Mucosa of rectum (tissue), 2 donors: ENCODE results near the gene KDM3A.

Experiments
- H3K27ac ChIP-seq, 2 donors: one replicate each; pipeline ENCODE4 v1.7.0; 2013; ENCODE audit warnings: inconsistent platforms in 2 of 2, low read depth in 2 of 2, low read length in 2 of 2
- H3K27me3 ChIP-seq, 2 donors: one replicate each; pipeline ENCODE4 v1.7.0; 2013; ENCODE audit warnings: low read length in 2 of 2; ENCODE audit not compliant: control insufficient read depth in 2 of 2, insufficient read depth in 2 of 2
- H3K36me3 ChIP-seq, 2 donors: one replicate each; pipeline ENCODE4 v1.7.0; 2013; ENCODE audit warnings: low read length in 2 of 2; ENCODE audit not compliant: control insufficient read depth in 2 of 2, insufficient read depth in 2 of 2
- H3K4me1 ChIP-seq, 2 donors: one replicate each; pipeline ENCODE4 v1.7.0; 2013; ENCODE audit warnings: low read length in 2 of 2, mild to moderate bottlenecking in 1 of 2; ENCODE audit not compliant: control insufficient read depth in 2 of 2, insufficient read depth in 2 of 2
- H3K4me3 ChIP-seq, 2 donors: one replicate each; pipeline ENCODE4 v1.7.0; 2013; ENCODE audit warnings: low read length in 2 of 2
- H3K9ac ChIP-seq, 2 donors: one replicate each; pipeline ENCODE4 v1.7.0; 2013; ENCODE audit warnings: low read length in 2 of 2, low read depth in 1 of 2, mild to moderate bottlenecking in 1 of 2
- H3K9me3 ChIP-seq, 2 donors: one replicate each; pipeline ENCODE4 v1.7.0; 2013; ENCODE audit warnings: low read length in 2 of 2; ENCODE audit not compliant: control insufficient read depth in 2 of 2
- donor health status: healthy.
- donor health status: Normal muscosa, but diverticular disease.

KDM3A gene

GRCh38 chr2:86412007-86412406 lies 29.2 kb upstream of the KDM3A start:
- Histone ChIP-seq H3K27me3 (no peaks in the 10 kb centered on the region), H3K4me1 (no peaks in the 10 kb centered on the region), H3K36me3 (no peaks in the 10 kb centered on the region), H3K9me3 (no peaks in the 10 kb centered on the region), H3K27ac (no peak overlapping the region), H3K4me3 (no peak overlapping the region), H3K9ac (no peak overlapping the region)

- Histone ChIP-seq H3K4me3 (peak overlapping the region in 1 of 2 donors; percentile 10), H3K27ac (no peak overlapping the region)
Measured at GRCh38 chr2:86413296-86414094, 27.7 kb upstream of the KDM3A start.

GRCh38 chr2:86414996-86415395 lies 26.2 kb upstream of the KDM3A start:
- H3K36me3 ChIP-seq, result no peaks in the 10 kb centered on the region
- H3K27me3 ChIP-seq, result no peaks in the 10 kb centered on the region
- H3K4me3 ChIP-seq, result no peak overlapping the region
- no peaks in the 10 kb centered on the region for H3K9me3 ChIP-seq
- H3K9ac ChIP-seq, result no peak overlapping the region
- no peak overlapping the region for H3K27ac ChIP-seq
- H3K4me1 ChIP-seq, result no peaks in the 10 kb centered on the region

More at GRCh38 chr2:86413296-86414094, 27.7 kb upstream of the KDM3A start:
- Histone ChIP-seq H3K36me3 (no peaks in the 10 kb centered on the region), H3K4me1 (no peaks in the 10 kb centered on the region), H3K9me3 (no peaks in the 10 kb centered on the region), H3K27me3 (no peaks in the 10 kb centered on the region), H3K9ac (no peak overlapping the region)

- no peak overlapping the region for H3K27ac ChIP-seq
- no peaks in the 10 kb centered on the region for H3K36me3 ChIP-seq
- H3K9me3 ChIP-seq, result no peaks in the 10 kb centered on the region
- no peak overlapping the region for H3K4me3 ChIP-seq
- H3K9ac ChIP-seq, result no peak overlapping the region
- no peaks in the 10 kb centered on the region for H3K27me3 ChIP-seq
- no peaks in the 10 kb centered on the region for H3K4me1 ChIP-seq
Measured at GRCh38 chr2:86416146-86416545, 25.0 kb upstream of the KDM3A start.

GRCh38 chr2:86417961-86418360 lies 23.2 kb upstream of the KDM3A start:
- Histone ChIP-seq H3K27me3 (no peaks in the 10 kb centered on the region), H3K9ac (no peak overlapping the region)

GRCh38 chr2:86420913-86421312 lies 20.3 kb upstream of the KDM3A start:
- Histone ChIP-seq H3K27me3 (no peaks in the 10 kb centered on the region), H3K4me3 (no peak overlapping the region), H3K27ac (no peak overlapping the region), H3K36me3 (no peaks in the 10 kb centered on the region), H3K9me3 (no peaks in the 10 kb centered on the region), H3K4me1 (no peaks in the 10 kb centered on the region), H3K9ac (no peak overlapping the region)

More at GRCh38 chr2:86417961-86418360, 23.2 kb upstream of the KDM3A start:
- Histone ChIP-seq H3K4me1 (no peaks in the 10 kb centered on the region), H3K4me3 (no peak overlapping the region), H3K36me3 (no peaks in the 10 kb centered on the region), H3K27ac (no peak overlapping the region), H3K9me3 (no peaks in the 10 kb centered on the region)

GRCh38 chr2:86426271-86426670 lies 14.9 kb upstream of the KDM3A start:
- Histone ChIP-seq H3K9me3 (peaks cover 0 to 2% of the 10 kb centered on the region in 2 donors), H3K4me3 (no peak overlapping the region), H3K27me3 (no peaks in the 10 kb centered on the region), H3K4me1 (no peaks in the 10 kb centered on the region), H3K27ac (no peak overlapping the region), H3K36me3 (no peaks in the 10 kb centered on the region), H3K9ac (no peak overlapping the region)

- no peak overlapping the region for H3K4me3 ChIP-seq
- no peaks in the 10 kb centered on the region for H3K4me1 ChIP-seq
- H3K27me3 ChIP-seq, result no peaks in the 10 kb centered on the region
- H3K36me3 ChIP-seq, result no peaks in the 10 kb centered on the region
- peaks cover 0 to 2% of the 10 kb centered on the region in 2 donors for H3K9me3 ChIP-seq
- H3K9ac ChIP-seq, result no peak overlapping the region
- H3K27ac ChIP-seq, result no peak overlapping the region
Measured at GRCh38 chr2:86429335-86429734, 11.8 kb upstream of the KDM3A start.

GRCh38 chr2:86430368-86430767 lies 10.8 kb upstream of the KDM3A start:
- Histone ChIP-seq H3K4me1 (no peaks in the 10 kb centered on the region), H3K27ac (no peak overlapping the region), H3K9ac (no peak overlapping the region), H3K36me3 (no peaks in the 10 kb centered on the region), H3K27me3 (no peaks in the 10 kb centered on the region), H3K4me3 (no peak overlapping the region), H3K9me3 (peaks cover 0 to 2% of the 10 kb centered on the region in 2 donors)

GRCh38 chr2:86433137-86433536 lies 8.0 kb upstream of the KDM3A start:
- Histone ChIP-seq H3K36me3 (no peaks in the 10 kb centered on the region), H3K27ac (no peak overlapping the region), H3K9me3 (peaks cover 2% of the 10 kb centered on the region in 2 donors), H3K4me1 (no peaks in the 10 kb centered on the region), H3K27me3 (no peaks in the 10 kb centered on the region), H3K9ac (no peak overlapping the region), H3K4me3 (no peak overlapping the region)
